HCT116 (cell line): ENCODE measurements around the gene LAMA1. TPM values are rescaled to one million over a fixed set of nuclear protein-coding genes. Genes with fewer than 3 reads are reported as not detected.

Experiments used
- ATAC-seq: fragments of 200-7000 bp; cut with Tn5 transposase; 2 replicates; pipeline ENCODE4 v1.9.1; 2020; ENCODE audit warnings: mild to moderate bottlenecking, moderate library complexity
- BruUV-seq: library from RNA; stranded (reverse); fragments of 400-500 nt; replicated peaks from 2 replicates; lab custom pipeline; 2021; lab: Mats Ljungman, UMichigan
- CTCF ChIA-PET: fragments of 300-600 bp; sonication (Branson Sonifier 250); formaldehyde crosslinking; loops from one replicate; lab custom pipeline; 2021; ENCODE audit warnings: antibody characterized with exemption; lab: Charles Lee
- POLR2A ChIA-PET: fragments of 300-600, 350-600 bp; sonication (Branson Sonifier 250); formaldehyde crosslinking; loops from one replicate; lab custom pipeline; 2021; ENCODE audit warnings: antibody characterized with exemption; lab: Charles Lee
- RAD21 ChIA-PET, 2 experiments: fragments of 300-600 bp; sonication (Branson Sonifier 250); formaldehyde crosslinking; loops; one replicate each; lab custom pipeline; 2023; ENCODE audit warnings: low total read pairs in 2 of 2; ENCODE audit not compliant: uncharacterized antibody in 2 of 2, unreplicated experiment in 2 of 2, low non-redundant PET in 1 of 2; lab: Charles Lee
- DNase-seq: peaks from one replicate; pipeline ENCODE4 v3.0.0-alpha.2; 2010; ENCODE audit warnings: low read depth, low spot score
- H2AFZ ChIP-seq: fragments of 200-600 bp; shearing (Covaris generic), sonication (generic); 2 replicates; pipeline ENCODE4 v1.6.1; 2017; ENCODE audit warnings: low read depth, mixed run types, mixed read lengths, antibody characterized with exemption, low read length; ENCODE audit not compliant: poor library complexity, severe bottlenecking
- H3K27ac ChIP-seq: 2 replicates; pipeline ENCODE4 v1.5.1; 2012; ENCODE audit warnings: low read depth, low read length
- H3K27me3 ChIP-seq: fragments of 200-600 bp; sonication (generic); 2 replicates; pipeline ENCODE4 v1.6.1; 2016; ENCODE audit warnings: mixed run types, low read length, mixed read lengths; ENCODE audit not compliant: insufficient read depth
- H3K36me3 ChIP-seq, 2 experiments: fragments of 200-500 bp in 1 of 2; fragments of 200-600 bp in 1 of 2; sonication (Bioruptor generic) in 1 of 2; sonication (generic) in 1 of 2; 2 replicates each; pipeline versions ENCODE4 v1.5.1 to v1.6.1; 2014 to 2016; ENCODE audit warnings: low read length in 2 of 2, inconsistent platforms in 1 of 2, mixed read lengths in 1 of 2, mixed run types in 1 of 2; ENCODE audit not compliant: insufficient read depth in 2 of 2, control insufficient read depth in 1 of 2
- H3K4me1 ChIP-seq, 2 experiments: fragments of 200-600 bp in 1 of 2; sonication (generic) in 1 of 2; 2 replicates each; pipeline versions ENCODE4 v1.5.1 to v1.6.1; 2012 to 2017; ENCODE audit warnings: low read length in 2 of 2, inconsistent platforms in 1 of 2, mild to moderate bottlenecking in 1 of 2, mixed read lengths in 1 of 2, mixed run types in 1 of 2, moderate library complexity in 1 of 2; ENCODE audit not compliant: insufficient read depth in 2 of 2, control insufficient read depth in 1 of 2
- H3K4me2 ChIP-seq: fragments of 200-600 bp; sonication (generic); 2 replicates; pipeline ENCODE4 v1.6.1; 2017; ENCODE audit warnings: mixed run types, low read length, mixed read lengths
- H3K4me3 ChIP-seq, 2 experiments: fragments of 200-600 bp in 1 of 2; sonication (generic) in 1 of 2; replicated peaks in 1 of 2; 2 replicates each; pipeline ENCODE4 v1.5.1; 2011 to 2016; ENCODE audit warnings: low read length in 2 of 2, control low read depth in 1 of 2, low read depth in 1 of 2, mild to moderate bottlenecking in 1 of 2, mixed read lengths in 1 of 2, mixed run types in 1 of 2
- H3K79me2 ChIP-seq: fragments of 200-600 bp; sonication (generic); 2 replicates; pipeline ENCODE4 v1.6.1; 2017; ENCODE audit warnings: mild to moderate bottlenecking, mixed run types, low read length, moderate library complexity, mixed read lengths; ENCODE audit not compliant: insufficient read depth
- H3K9ac ChIP-seq: fragments of 200-600 bp; sonication (generic); 2 replicates; pipeline ENCODE4 v1.6.1; 2016; ENCODE audit warnings: low read length, mixed read lengths
- H3K9me2 ChIP-seq: fragments of 200-600 bp; sonication (generic), shearing (Covaris generic); 2 replicates; pipeline ENCODE4 v1.6.1; 2017; ENCODE audit warnings: mixed run types, mild to moderate bottlenecking, moderate library complexity; ENCODE audit not compliant: insufficient read depth
- H3K9me3 ChIP-seq, 2 experiments: fragments of 200-500 bp in 1 of 2; fragments of 200-600 bp in 1 of 2; sonication (Bioruptor generic) in 1 of 2; sonication (generic) in 1 of 2; 2 replicates each; pipeline ENCODE4 v1.6.1; 2014 to 2017; ENCODE audit warnings: low read length in 2 of 2, mixed read lengths in 2 of 2, inconsistent platforms in 1 of 2, low read depth in 1 of 2, mild to moderate bottlenecking in 1 of 2, mixed run types in 1 of 2, moderate library complexity in 1 of 2; ENCODE audit not compliant: control insufficient read depth in 1 of 2, insufficient read depth in 1 of 2
- H4K20me1 ChIP-seq: fragments of 200-600 bp; sonication (generic), shearing (Covaris generic); 2 replicates; pipeline ENCODE4 v1.6.1; 2017; ENCODE audit warnings: mixed run types, mild to moderate bottlenecking, moderate library complexity; ENCODE audit not compliant: insufficient read depth
- CBX3 ChIP-seq: IDR thresholded peaks from 2 replicates; pipeline ENCODE4 v1.6.1; 2012; ENCODE audit warnings: low read depth
- CEBPB ChIP-seq: IDR thresholded peaks from 2 replicates; pipeline ENCODE4 v1.6.1; 2012; ENCODE audit warnings: low read depth
- CTCF ChIP-seq, 3 experiments: fragments of 200-600 bp in 1 of 3; sonication (generic) in 1 of 3; IDR thresholded peaks in 2 of 3; conservative IDR thresholded peaks in 1 of 3; 2 replicates each; pipeline ENCODE4 v1.5.1; 2012 to 2017; ENCODE audit warnings: low read depth in 2 of 3, low read length in 2 of 3, antibody characterized with exemption in 1 of 3, borderline replicate concordance in 1 of 3, control low read depth in 1 of 3, mild to moderate bottlenecking in 1 of 3, mixed read lengths in 1 of 3, mixed run types in 1 of 3, moderate library complexity in 1 of 3; ENCODE audit not compliant: insufficient read depth in 1 of 3
- EGR1 ChIP-seq: IDR thresholded peaks from 2 replicates; pipeline ENCODE4 v1.6.1; 2012; ENCODE audit warnings: low read depth
- EZH2 ChIP-seq: fragments of 200-600 bp; sonication (generic); IDR thresholded peaks from 2 replicates; pipeline ENCODE4 v1.6.1; 2017; ENCODE audit warnings: antibody characterized with exemption, mixed run types
- EZH2phosphoT487 ChIP-seq: fragments of 200-600 bp; IDR thresholded peaks from 2 replicates; pipeline ENCODE4 v1.6.1; 2018; ENCODE audit warnings: antibody characterized with exemption, borderline replicate concordance
- FOSL1 ChIP-seq: IDR thresholded peaks from 2 replicates; pipeline ENCODE4 v1.6.1; 2012; ENCODE audit warnings: low read depth
- JUND ChIP-seq: IDR thresholded peaks from 2 replicates; pipeline ENCODE4 v1.6.1; 2012
- MAX ChIP-seq: IDR thresholded peaks from 2 replicates; pipeline ENCODE4 v1.6.1; 2012
- POLR2A ChIP-seq: IDR thresholded peaks from 2 replicates; pipeline ENCODE4 v1.7.0; 2011; ENCODE audit warnings: borderline replicate concordance; ENCODE audit not compliant: insufficient read depth, insufficient read length; ENCODE audit errors: extremely low read depth
- RAD21 ChIP-seq: IDR thresholded peaks from 2 replicates; pipeline ENCODE4 v1.6.1; 2012; ENCODE audit warnings: low read depth, mild to moderate bottlenecking
- SIN3A ChIP-seq: IDR thresholded peaks from 2 replicates; pipeline ENCODE4 v1.6.1; 2012; ENCODE audit warnings: low read depth
- SP1 ChIP-seq: IDR thresholded peaks from 2 replicates; pipeline ENCODE4 v1.6.1; 2012; ENCODE audit warnings: low read depth
- SRF ChIP-seq: IDR thresholded peaks from 2 replicates; pipeline ENCODE4 v1.6.1; 2012; ENCODE audit warnings: low read depth
- TCF7L2 ChIP-seq: IDR thresholded peaks from 2 replicates; pipeline ENCODE4 v1.7.0; 2011; ENCODE audit warnings: borderline replicate concordance, inconsistent platforms; ENCODE audit not compliant: insufficient read depth, insufficient read length; ENCODE audit errors: extremely low read depth
- YY1 ChIP-seq: IDR thresholded peaks from 2 replicates; pipeline ENCODE4 v1.6.1; 2011; ENCODE audit warnings: low read length, low read depth, moderate library complexity, mild to moderate bottlenecking; ENCODE audit not compliant: insufficient replicate concordance; ENCODE audit errors: extremely low read depth
- ZBTB33 ChIP-seq: IDR thresholded peaks from 2 replicates; pipeline ENCODE4 v1.6.1; 2011; ENCODE audit warnings: mild to moderate bottlenecking, low read length, moderate library complexity; ENCODE audit not compliant: insufficient replicate concordance; ENCODE audit errors: extremely low read depth
- ZNF274 ChIP-seq: fragments of 200-500 bp; sonication (Bioruptor generic); IDR thresholded peaks from 2 replicates; pipeline ENCODE4 v1.6.1; 2014; ENCODE audit warnings: mild to moderate bottlenecking, low read depth, low read length, inconsistent platforms
- intact Hi-C: fragments of 100-400 bp; cut with micrococcal nuclease; formaldehyde crosslinking; loops from 2 replicates; pipeline ENCODE4 v1.10.0; 2022
- total RNA-seq: library from RNA; stranded (reverse); gene quantifications from one replicate; pipeline ENCODE4 v1.2.1, GENCODE V29; 2021; ENCODE audit not compliant: unreplicated experiment
- TF ChIP-seq, protein P1 (sequence below): IDR thresholded peaks from 2 replicates; pipeline ENCODE4 v1.6.1; 2012

The LAMA1 gene
- total RNA-seq, 1 experiment from 2014 or later, result 0.05 TPM

DNA sequence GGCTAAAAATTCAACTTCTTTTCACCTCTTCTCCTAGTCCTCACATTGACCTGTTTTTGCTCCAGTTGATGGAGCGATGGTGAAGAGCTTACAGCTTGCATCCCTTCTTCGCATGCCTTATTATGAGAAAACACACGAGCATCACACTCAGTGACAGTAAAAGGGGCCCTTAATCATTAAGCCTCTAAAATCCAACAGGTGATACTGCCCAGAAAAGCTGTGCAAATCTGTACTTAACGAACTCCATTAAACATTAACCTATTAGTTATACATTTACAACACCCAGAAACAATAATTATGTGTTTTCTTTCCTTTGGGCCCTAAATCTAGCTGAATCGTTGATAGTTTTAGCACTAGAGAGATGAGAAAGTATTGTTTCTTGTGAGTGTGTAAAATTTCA is 54.8 kb downstream of the LAMA1 start:
- no peak for ATAC-seq
- RAD21 ChIA-PET, result no interaction called here
- Histone ChIP-seq H3K36me3 (no peaks in the 10 kb centered on the region), H3K9me2 (no peaks in the 10 kb centered on the region), H4K20me1 (no peaks in the 10 kb centered on the region), H3K27ac (no peak overlapping the region), H3K9ac (no peak overlapping the region), H3K79me2 (no peaks in the 10 kb centered on the region), H2AFZ (no peak overlapping the region), H3K27me3 (no peaks in the 10 kb centered on the region), H3K9me3 (peaks cover 0 to 18% of the 10 kb centered on the region in 2 experiments; a peak in 2 of 4 replicates), H3K4me3 (no peak overlapping the region), H3K4me2 (no peak overlapping the region), H3K4me1 (no peaks in the 10 kb centered on the region)
- TF ChIP-seq JUND (no peak), YY1 (no peak), EZH2phosphoT487 (no peak), POLR2A (no peak), TCF7L2 (no peak), ZBTB33 (no peak), CBX3 (no peak)
- TF ChIP-seq, protein P1, sequence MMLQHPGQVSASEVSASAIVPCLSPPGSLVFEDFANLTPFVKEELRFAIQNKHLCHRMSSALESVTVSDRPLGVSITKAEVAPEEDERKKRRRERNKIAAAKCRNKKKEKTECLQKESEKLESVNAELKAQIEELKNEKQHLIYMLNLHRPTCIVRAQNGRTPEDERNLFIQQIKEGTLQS, result no peak
- CTCF ChIA-PET, result no interaction called here
- no TSS peak for BruUV-seq
- no peak for DNase-seq
- intact Hi-C loops, result no loop called here
- POLR2A ChIA-PET, result no interaction called here

GRCh38 chr18:7062236-7062635 is 55.4 kb downstream of the LAMA1 start:
- ATAC-seq (no peak), DNase-seq (no peak)
- Histone ChIP-seq H3K27me3 (no peaks in the 10 kb centered on the region), H3K27ac (no peak overlapping the region), H3K4me1 (no peaks in the 10 kb centered on the region), H3K9me3 (peaks cover 0 to 18% of the 10 kb centered on the region in 2 experiments; a peak in 2 of 4 replicates), H3K9ac (no peak overlapping the region), H3K9me2 (no peaks in the 10 kb centered on the region), H3K79me2 (no peaks in the 10 kb centered on the region), H3K36me3 (no peaks in the 10 kb centered on the region), H4K20me1 (no peaks in the 10 kb centered on the region), H2AFZ (no peak overlapping the region), H3K4me3 (no peak overlapping the region), H3K4me2 (no peak overlapping the region)
- RAD21 ChIA-PET, result interaction anchor here in 1 of 2 experiments (0.6 kb wide), 1 partner anchor 31 kb away, joined by 3 read pairs; no protein-coding TSS in a partner anchor
- no TSS peak for BruUV-seq
- CTCF ChIA-PET, result no interaction called here
- intact Hi-C loops, result no loop called here
- POLR2A ChIA-PET, result no interaction called here
- TF ChIP-seq TCF7L2 (no peak), ZNF274 (no peak), CTCF (IDR thresholded peaks at IDR 0.05 in 2 of 3, conservative IDR thresholded peaks at IDR 0.05 in 1 of 3; ENCODE audit: borderline replicate concordance in 1 of 3, insufficient read depth in 1 of 3, low read depth in 2 of 3, low read length in 2 of 3) (no peak), FOSL1 (no peak), YY1 (no peak), MAX (no peak), SIN3A (no peak), SP1 (no peak), EZH2 (no peak), RAD21 (no peak), CEBPB (no peak), SRF (no peak), EGR1 (no peak)
